SK-N-MC (cell line): Measurements from ENCODE around the gene KCNMA1.

ENCODE experiments used
- EZH2 ChIP-seq: fragments of 200-600 bp; sonication (generic); IDR thresholded peaks from one replicate; pipeline ENCODE4 v1.6.1; 2017; ENCODE audit warnings: antibody characterized with exemption
- FOXP2 ChIP-seq: optimal IDR thresholded peaks from 2 replicates; pipeline ENCODE3; 2011; ENCODE audit warnings: mild to moderate bottlenecking, moderate library complexity; ENCODE audit not compliant: insufficient read depth; ENCODE audit errors: extremely low read length, control extremely low read depth
- POLR2AphosphoS5 ChIP-seq: IDR thresholded peaks from 2 replicates; pipeline ENCODE4 v1.6.1; 2012; ENCODE audit warnings: mild to moderate bottlenecking, low read depth, low read length, borderline replicate concordance

DNA sequence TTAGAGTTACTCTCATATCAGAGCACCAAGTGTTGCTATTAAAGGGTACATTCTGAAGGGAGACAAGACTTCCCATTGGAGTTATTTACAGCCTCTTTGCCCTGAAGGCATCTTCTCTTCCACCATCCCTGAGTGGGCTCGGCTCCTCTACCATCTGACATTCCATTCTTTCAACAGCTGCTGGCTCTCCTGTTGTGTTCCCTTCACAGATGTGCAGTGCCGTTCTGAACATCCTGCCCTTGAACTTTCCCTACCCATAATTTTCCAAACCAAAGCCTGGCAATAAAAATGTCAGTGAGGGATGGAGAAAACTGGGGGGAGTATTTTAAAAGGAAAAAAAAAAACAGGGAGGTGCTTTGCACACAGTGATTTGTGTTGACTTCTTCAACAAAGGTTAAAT is 392.9 kb downstream of the KCNMA1 start:
- no peak for TF ChIP-seq EZH2
- no peak for TF ChIP-seq POLR2AphosphoS5
- TF ChIP-seq FOXP2: no peak
